IMR-90 (cell line): Measurements from ENCODE around the gene SEMA6A.

Experiments used
- BHLHE40 ChIP-seq: fragments of 150-350 bp; IDR thresholded peaks from 2 replicates; pipeline ENCODE4 v1.6.1; 2016; ENCODE audit warnings: mild to moderate bottlenecking, low read depth, low read length
- CTCF ChIP-seq: conservative IDR thresholded peaks from 2 replicates; pipeline ENCODE4 v1.5.1; 2012; ENCODE audit warnings: mild to moderate bottlenecking, low read depth, low read length, improper control_type of control experiment
- MAFK ChIP-seq: IDR thresholded peaks from 2 replicates; pipeline ENCODE4 v1.6.1; 2012; ENCODE audit warnings: low read depth, low read length, improper control_type of control experiment
- POLR2A ChIP-seq: IDR thresholded peaks from 2 replicates; pipeline ENCODE4 v1.6.1; 2012; ENCODE audit warnings: mild to moderate bottlenecking, low read depth, low read length
- RAD21 ChIP-seq: IDR thresholded peaks from 2 replicates; pipeline ENCODE4 v1.6.1; 2012; ENCODE audit warnings: low read length, improper control_type of control experiment
- RCOR1 ChIP-seq: IDR thresholded peaks from 2 replicates; pipeline ENCODE4 v1.6.1; 2012; ENCODE audit warnings: mild to moderate bottlenecking, low read length, improper control_type of control experiment; ENCODE audit not compliant: insufficient replicate concordance

GRCh38 chr5:116564756-116565490, 9.7 kb downstream of the SEMA6A start:
- TF ChIP-seq CTCF (no peak), RAD21 (no peak), MAFK (no peak), BHLHE40 (no peak), POLR2A (no peak), RCOR1 (no peak)
